IMR-90 (cell line): ENCODE results near the gene FAM151B. TPM values are rescaled to one million over a fixed set of nuclear protein-coding genes. Genes with fewer than 3 reads are reported as not detected.

Source experiments
- ATAC-seq: fragments of 200-7000 bp; cut with Tn5 transposase; 2 replicates; pipeline ENCODE4 v1.9.1; 2020; ENCODE audit warnings: low read depth, mild to moderate bottlenecking, moderate library complexity
- BruUV-seq: library from RNA; stranded (reverse); fragments of 400-500 nt; replicated peaks from 2 replicates; lab custom pipeline; 2021; lab: Mats Ljungman, UMichigan
- CTCF ChIA-PET: fragments of 300-600 bp; formaldehyde crosslinking; extraction: SDS; loops from one replicate; lab custom pipeline; 2021; ENCODE audit warnings: antibody characterized with exemption; lab: Yijun Ruan, JAX
- POLR2A ChIA-PET: fragments of 300-600 bp; sonication (Branson Sonifier 250); formaldehyde crosslinking; loops from one replicate; lab custom pipeline; 2022; ENCODE audit warnings: antibody characterized with exemption; ENCODE audit not compliant: unreplicated experiment; lab: Charles Lee
- DNase-seq: peaks from one replicate; pipeline ENCODE4 v3.0.0; 2013
- H2AFZ ChIP-seq: replicated peaks from 2 replicates; pipeline ENCODE3; 2013; ENCODE audit warnings: low read length, mild to moderate bottlenecking; ENCODE audit not compliant: poor library complexity
- H2AK5ac ChIP-seq: 2 replicates; pipeline ENCODE4 v1.6.1; 2013; ENCODE audit warnings: low read depth, low read length, inconsistent platforms
- H2AK9ac ChIP-seq: replicated peaks from 2 replicates; pipeline ENCODE3; 2013; ENCODE audit warnings: mild to moderate bottlenecking, low read depth, low read length, moderate library complexity; ENCODE audit not compliant: poor library complexity
- H2BK120ac ChIP-seq: 2 replicates; pipeline ENCODE4 v1.6.1; 2013; ENCODE audit warnings: low read depth, low read length, inconsistent platforms
- H2BK15ac ChIP-seq: 3 replicates; pipeline ENCODE4 v1.6.1; 2013; ENCODE audit warnings: low read depth, low read length, inconsistent platforms
- H2BK20ac ChIP-seq: 2 replicates; pipeline ENCODE4 v1.6.1; 2013; ENCODE audit warnings: low read depth, mild to moderate bottlenecking, inconsistent platforms, low read length, moderate library complexity
- H2BK5ac ChIP-seq: 2 replicates; pipeline ENCODE4 v1.6.1; 2013; ENCODE audit warnings: mild to moderate bottlenecking, low read depth, low read length, inconsistent platforms; ENCODE audit not compliant: poor library complexity, severe bottlenecking
- H3K14ac ChIP-seq: replicated peaks from 2 replicates; pipeline ENCODE4 v1.6.1; 2013; ENCODE audit warnings: low read depth, low read length, inconsistent platforms
- H3K18ac ChIP-seq: 2 replicates; pipeline ENCODE4 v1.6.1; 2013; ENCODE audit warnings: low read depth, low read length, control low read depth
- H3K23ac ChIP-seq: 2 replicates; pipeline ENCODE4 v1.6.1; 2013; ENCODE audit warnings: low read depth, low read length, inconsistent platforms
- H3K27ac ChIP-seq: 2 replicates; pipeline ENCODE4 v1.5.1; 2013; ENCODE audit warnings: mild to moderate bottlenecking, control low read depth, low read length; ENCODE audit not compliant: insufficient read depth
- H3K27me3 ChIP-seq: 2 replicates; pipeline ENCODE4 v1.6.1; 2013; ENCODE audit warnings: low read length; ENCODE audit not compliant: control insufficient read depth, insufficient read depth
- H3K36me3 ChIP-seq: 2 replicates; pipeline ENCODE4 v1.6.1; 2013; ENCODE audit warnings: low read length, mixed read lengths; ENCODE audit not compliant: control insufficient read depth, insufficient read depth
- H3K4ac ChIP-seq: 2 replicates; pipeline ENCODE4 v1.6.1; 2013; ENCODE audit warnings: low read depth, low read length, inconsistent platforms
- H3K4me1 ChIP-seq: 2 replicates; pipeline ENCODE4 v1.6.1; 2013; ENCODE audit warnings: low read length, mixed read lengths; ENCODE audit not compliant: control insufficient read depth, insufficient read depth
- H3K4me2 ChIP-seq: 2 replicates; pipeline ENCODE4 v1.6.1; 2013; ENCODE audit warnings: low read depth, mild to moderate bottlenecking, control low read depth, low read length, moderate library complexity
- H3K4me3 ChIP-seq: 2 replicates; pipeline ENCODE4 v1.5.1; 2013; ENCODE audit warnings: low read depth, mild to moderate bottlenecking, control low read depth, low read length, moderate library complexity; ENCODE audit not compliant: insufficient read depth
- H3K56ac ChIP-seq: 2 replicates; pipeline ENCODE4 v1.6.1; 2013; ENCODE audit warnings: low read length, inconsistent platforms; ENCODE audit not compliant: insufficient read depth; ENCODE audit errors: extremely low read depth
- H3K79me1 ChIP-seq, 2 experiments: 2 replicates each; pipeline ENCODE4 v1.6.1; 2013; ENCODE audit warnings: low read length in 2 of 2, inconsistent platforms in 1 of 2, low read depth in 1 of 2
- H3K9ac ChIP-seq: 2 replicates; pipeline ENCODE4 v1.6.1; 2013; ENCODE audit warnings: low read depth, low read length, control low read depth
- H3K9me1 ChIP-seq: 2 replicates; pipeline ENCODE4 v1.6.1; 2013; ENCODE audit warnings: low read length, inconsistent platforms; ENCODE audit not compliant: insufficient read depth
- H3K9me3 ChIP-seq: 2 replicates; pipeline ENCODE4 v1.6.1; 2013; ENCODE audit warnings: low read length; ENCODE audit not compliant: control insufficient read depth, insufficient read depth
- H4K20me1 ChIP-seq: 2 replicates; pipeline ENCODE4 v1.6.1; 2013; ENCODE audit warnings: low read length, inconsistent platforms; ENCODE audit not compliant: insufficient read depth
- H4K5ac ChIP-seq: 2 replicates; pipeline ENCODE4 v1.6.1; 2013; ENCODE audit warnings: mild to moderate bottlenecking, low read depth, low read length, control low read depth
- H4K8ac ChIP-seq, 2 experiments: 2 replicates each; pipeline ENCODE4 v1.6.1; 2013; ENCODE audit warnings: low read depth in 2 of 2, low read length in 2 of 2, control low read depth in 1 of 2, inconsistent platforms in 1 of 2
- H4K91ac ChIP-seq: 2 replicates; pipeline ENCODE4 v1.6.1; 2013; ENCODE audit warnings: low read depth, low read length, inconsistent platforms; ENCODE audit not compliant: insufficient read depth
- BHLHE40 ChIP-seq: fragments of 150-350 bp; IDR thresholded peaks from 2 replicates; pipeline ENCODE4 v1.6.1; 2016; ENCODE audit warnings: mild to moderate bottlenecking, low read depth, low read length
- CEBPB ChIP-seq: IDR thresholded peaks from 2 replicates; pipeline ENCODE4 v1.6.1; 2012; ENCODE audit warnings: low read depth, low read length, improper control_type of control experiment
- CHD1 ChIP-seq: IDR thresholded peaks from 2 replicates; pipeline ENCODE4 v1.6.1; 2012; ENCODE audit warnings: low read depth, low read length, improper control_type of control experiment
- CTCF ChIP-seq: conservative IDR thresholded peaks from 2 replicates; pipeline ENCODE4 v1.5.1; 2012; ENCODE audit warnings: mild to moderate bottlenecking, low read depth, low read length, improper control_type of control experiment
- FOS ChIP-seq: fragments of 150-350 bp; IDR thresholded peaks from 2 replicates; pipeline ENCODE4 v1.6.1; 2016; ENCODE audit warnings: low read depth, low read length
- MAFK ChIP-seq: IDR thresholded peaks from 2 replicates; pipeline ENCODE4 v1.6.1; 2012; ENCODE audit warnings: low read depth, low read length, improper control_type of control experiment
- MAZ ChIP-seq: IDR thresholded peaks from 2 replicates; pipeline ENCODE4 v1.6.1; 2012; ENCODE audit warnings: low read depth, mild to moderate bottlenecking, low read length, improper control_type of control experiment, moderate library complexity, borderline replicate concordance
- MXI1 ChIP-seq: IDR thresholded peaks from 2 replicates; pipeline ENCODE4 v1.6.1; 2012; ENCODE audit warnings: low read depth, mild to moderate bottlenecking, low read length, moderate library complexity, borderline replicate concordance
- NFE2L2 ChIP-seq: fragments of 150-350 bp; IDR thresholded peaks from 2 replicates; pipeline ENCODE4 v1.6.1; 2016; ENCODE audit warnings: low read depth, mild to moderate bottlenecking, low read length
- POLR2A ChIP-seq: IDR thresholded peaks from 2 replicates; pipeline ENCODE4 v1.6.1; 2012; ENCODE audit warnings: mild to moderate bottlenecking, low read depth, low read length
- RAD21 ChIP-seq: IDR thresholded peaks from 2 replicates; pipeline ENCODE4 v1.6.1; 2012; ENCODE audit warnings: low read length, improper control_type of control experiment
- RCOR1 ChIP-seq: IDR thresholded peaks from 2 replicates; pipeline ENCODE4 v1.6.1; 2012; ENCODE audit warnings: mild to moderate bottlenecking, low read length, improper control_type of control experiment; ENCODE audit not compliant: insufficient replicate concordance
- RFX5 ChIP-seq: IDR thresholded peaks from 2 replicates; pipeline ENCODE4 v1.8.0; 2012; ENCODE audit warnings: low read depth, mild to moderate bottlenecking, low read length, moderate library complexity
- SMC3 ChIP-seq: fragments of 150-350 bp; IDR thresholded peaks from 2 replicates; pipeline ENCODE4 v1.6.1; 2016; ENCODE audit warnings: low read depth, mild to moderate bottlenecking, antibody characterized with exemption, low read length, moderate library complexity
- WGBS, 2 experiments: methylation state at CpG; one replicate each; pipeline versions ENCODE4 v1.1.5 to v1.1.7; 2013; ENCODE audit warnings: missing lambda C conversion rate in 2 of 2; ENCODE audit not compliant: insufficient read length in 1 of 2; ENCODE audit errors: extremely low coverage in 2 of 2; 5-methylcytosine and 5-hydroxymethylcytosine counted together
- dilution Hi-C: fragments of 300-500 bp; cut with HindIII; formaldehyde crosslinking; loops from one replicate; pipeline ENCODE4 v1.14.3; 2018; ENCODE audit warnings: low sequenced_read_pairs; ENCODE audit not compliant: unreplicated experiment
- in situ Hi-C: fragments of 300-500 bp; cut with MboI; formaldehyde crosslinking; loops from 3 replicates; pipeline ENCODE4 v1.14.3; 2019; ENCODE audit warnings: low sequenced_read_pairs, inconsistent platforms, mixed read lengths
- intact Hi-C: fragments of 100-400 bp; cut with micrococcal nuclease; formaldehyde crosslinking; loops from 2 replicates; pipeline ENCODE4 v1.10.0; 2022
- polyA plus RNA-seq, 3 experiments: library from polyadenylated mRNA; depleted of rRNA; stranded (reverse); fragments of >200 nt; gene quantifications; 2 replicates each; pipeline ENCODE4 v1.2.3, GENCODE V29; 2012; ENCODE audit warnings: low replicate concordance in 1 of 3
- total RNA-seq: library from RNA; depleted of rRNA; stranded (reverse); fragments of >200 nt; gene quantifications from 2 replicates; pipeline ENCODE4 v1.2.3, GENCODE V29; 2012
- TF ChIP-seq, protein P1 (sequence below): fragments of 150-350 bp; IDR thresholded peaks from 2 replicates; pipeline ENCODE4 v1.6.1; 2016; ENCODE audit warnings: low read depth, mild to moderate bottlenecking, low read length, moderate library complexity, borderline replicate concordance
- TF ChIP-seq, protein P2 (sequence below): fragments of 150-350 bp; IDR thresholded peaks from 2 replicates; pipeline ENCODE4 v1.6.1; 2017; ENCODE audit warnings: mild to moderate bottlenecking, antibody characterized with exemption, low read length, low read depth

Gene FAM151B
- total and polyA plus RNA-seq, 2 of the 4 experiments (the other 2 are of a cell fraction), result 1.0 to 2.9 TPM

DNA sequence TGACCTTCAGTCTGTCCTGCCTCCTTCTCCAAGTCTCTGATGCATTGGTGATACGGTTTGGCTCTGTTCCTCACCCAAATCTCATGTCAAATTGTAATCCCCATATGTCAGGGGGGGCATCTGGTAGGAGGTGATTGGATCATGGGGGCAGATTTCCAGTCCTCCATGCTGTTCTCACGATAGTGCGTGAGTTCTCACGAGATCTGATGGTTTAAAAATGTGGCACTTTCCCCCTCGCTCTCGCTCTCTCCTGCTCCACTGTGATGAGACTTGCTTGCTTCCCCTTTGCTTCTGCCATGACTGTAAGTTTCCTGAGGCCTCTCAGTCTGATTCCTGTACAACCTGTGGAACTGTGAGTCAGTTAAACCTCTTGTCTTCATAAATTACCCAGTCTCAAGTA lies 96.9 kb downstream of the FAM151B start:
- no TSS peak for BruUV-seq
- H3K56ac ChIP-seq, result no peak overlapping the region
- no peak overlapping the region for H2AFZ ChIP-seq
- no peak overlapping the region for H3K4me3 ChIP-seq
- DNase-seq (no peak), ATAC-seq (no peak)
- H2AK5ac ChIP-seq, result no peak overlapping the region
- ChIA-PET CTCF (no interaction called here), POLR2A (no interaction called here)
- H3K4ac ChIP-seq, result no peak overlapping the region
- H3K79me1 ChIP-seq, result no peaks in the 10 kb centered on the region
- H3K9ac ChIP-seq, result no peak overlapping the region
- H2BK120ac ChIP-seq, result no peak overlapping the region
- in situ Hi-C loops, result no loop called here
- H2AK9ac ChIP-seq, result peak overlapping the region; percentile 28
- H3K18ac ChIP-seq, result no peak overlapping the region
- no peak overlapping the region for H4K5ac ChIP-seq
- H2BK20ac ChIP-seq, result no peak overlapping the region
- no peak overlapping the region for H3K23ac ChIP-seq
- no peaks in the 10 kb centered on the region for H4K20me1 ChIP-seq
- H3K27ac ChIP-seq, result no peak overlapping the region
- H3K27me3 ChIP-seq, result no peaks in the 10 kb centered on the region; the same call in 1 of the 2 replicates
- H4K91ac ChIP-seq, result no peak overlapping the region
- TF ChIP-seq MAFK, result no peak
- TF ChIP-seq MXI1, result no peak
- TF ChIP-seq SMC3, result no peak
- no peak for TF ChIP-seq POLR2A
- no peak for TF ChIP-seq RAD21
- TF ChIP-seq BHLHE40, result no peak
- no peak for TF ChIP-seq NFE2L2
- TF ChIP-seq CTCF, result no peak
- TF ChIP-seq MAZ, result no peak
- TF ChIP-seq RCOR1, result no peak
- TF ChIP-seq CEBPB, result no peak
- TF ChIP-seq, protein P1, sequence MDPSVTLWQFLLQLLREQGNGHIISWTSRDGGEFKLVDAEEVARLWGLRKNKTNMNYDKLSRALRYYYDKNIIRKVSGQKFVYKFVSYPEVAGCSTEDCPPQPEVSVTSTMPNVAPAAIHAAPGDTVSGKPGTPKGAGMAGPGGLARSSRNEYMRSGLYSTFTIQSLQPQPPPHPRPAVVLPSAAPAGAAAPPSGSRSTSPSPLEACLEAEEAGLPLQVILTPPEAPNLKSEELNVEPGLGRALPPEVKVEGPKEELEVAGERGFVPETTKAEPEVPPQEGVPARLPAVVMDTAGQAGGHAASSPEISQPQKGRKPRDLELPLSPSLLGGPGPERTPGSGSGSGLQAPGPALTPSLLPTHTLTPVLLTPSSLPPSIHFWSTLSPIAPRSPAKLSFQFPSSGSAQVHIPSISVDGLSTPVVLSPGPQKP, result no peak
- no peak for TF ChIP-seq RFX5
- TF ChIP-seq FOS, result no peak
- TF ChIP-seq, protein P2, sequence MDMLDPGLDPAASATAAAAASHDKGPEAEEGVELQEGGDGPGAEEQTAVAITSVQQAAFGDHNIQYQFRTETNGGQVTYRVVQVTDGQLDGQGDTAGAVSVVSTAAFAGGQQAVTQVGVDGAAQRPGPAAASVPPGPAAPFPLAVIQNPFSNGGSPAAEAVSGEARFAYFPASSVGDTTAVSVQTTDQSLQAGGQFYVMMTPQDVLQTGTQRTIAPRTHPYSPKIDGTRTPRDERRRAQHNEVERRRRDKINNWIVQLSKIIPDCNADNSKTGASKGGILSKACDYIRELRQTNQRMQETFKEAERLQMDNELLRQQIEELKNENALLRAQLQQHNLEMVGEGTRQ, result no peak
- no peak for TF ChIP-seq CHD1
- no CpG with 5 or more reads among the region's 6 CpGs for WGBS, 2 experiments
- no peaks in the 10 kb centered on the region for H3K9me3 ChIP-seq
- H4K8ac ChIP-seq, result no peak overlapping the region
- H3K14ac ChIP-seq, result no peak overlapping the region
- H3K4me2 ChIP-seq, result no peak overlapping the region
- no peaks in the 10 kb centered on the region for H3K36me3 ChIP-seq
- H2BK5ac ChIP-seq, result no peak overlapping the region
- no peak overlapping the region for H2BK15ac ChIP-seq
- no peaks in the 10 kb centered on the region for H3K9me1 ChIP-seq
- dilution Hi-C loops, result no loop called here
- no peaks in the 10 kb centered on the region for H3K4me1 ChIP-seq
- intact Hi-C loops, result no loop called here
